A172 (cell line): ENCODE results near the gene INPP4A. TPM values are rescaled to one million over a fixed set of nuclear protein-coding genes. Genes with fewer than 3 reads are reported as not detected.
A peak's percentile ranks its signal among the peaks of the same experiment; 100 is the strongest.
"Not testable (repeated sequence)": the region's sequence is repeated elsewhere in the genome, so short reads cannot be mapped to it uniquely, and the experiment has no call there.

ENCODE experiments used
- DNase-seq: peaks from one replicate; pipeline ENCODE4 v3.0.0-alpha.2; 2015; ENCODE audit warnings: low spot score
- total RNA-seq: library from RNA; depleted of rRNA; stranded (reverse); fragments of >200 nt; shearing (Covaris generic); gene quantifications from 2 replicates; pipeline ENCODE4 v1.2.3, GENCODE V29; 2014; rRNA removed

Gene INPP4A
- total RNA-seq, result 19.7 and 22.0 TPM in 2 replicates

DNA sequence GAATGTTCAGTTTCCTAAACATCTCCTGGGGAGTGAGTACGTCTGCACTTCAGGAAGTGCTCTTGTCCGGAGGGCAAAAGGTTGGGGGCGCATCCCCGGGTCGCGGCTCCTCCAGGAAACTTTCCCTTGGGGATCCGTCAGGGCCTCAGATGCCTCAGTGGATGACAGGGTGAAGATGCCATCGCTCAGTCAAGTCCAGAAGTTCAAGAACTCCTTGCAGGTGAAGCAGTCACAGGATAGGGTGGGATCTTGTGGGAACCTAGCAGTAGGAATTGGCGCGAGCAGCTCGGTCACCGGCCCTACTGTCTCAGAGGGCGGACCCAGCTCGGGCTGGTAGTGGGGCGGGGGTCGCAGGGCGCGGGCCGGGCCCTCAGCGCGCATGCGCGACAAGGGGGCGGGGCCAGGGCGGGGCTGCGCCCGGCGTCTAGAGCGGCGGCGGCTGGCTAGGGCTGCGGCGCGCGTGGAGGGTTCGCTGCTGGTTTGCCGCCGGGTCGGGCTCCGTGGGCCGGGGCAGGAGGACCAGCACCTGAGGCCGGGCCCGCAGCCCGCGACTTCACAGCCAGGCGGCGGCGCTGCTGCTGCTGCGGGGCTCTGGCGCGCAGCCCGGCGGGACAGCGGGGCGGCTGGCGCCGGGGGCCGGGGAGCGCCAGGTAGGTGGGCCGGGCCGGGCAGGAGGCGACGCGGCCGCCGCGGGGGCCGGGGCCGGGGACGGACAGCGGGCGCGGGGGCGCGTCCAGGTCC is at the start of gene INPP4A:
Gene INPP4A (plus strand): TSS at position 423 of the 741 bp plus-strand sequence. CDS start 75,191 bp downstream, outside the sequence.
- DNase-seq, result peak; percentile 45

DNA sequence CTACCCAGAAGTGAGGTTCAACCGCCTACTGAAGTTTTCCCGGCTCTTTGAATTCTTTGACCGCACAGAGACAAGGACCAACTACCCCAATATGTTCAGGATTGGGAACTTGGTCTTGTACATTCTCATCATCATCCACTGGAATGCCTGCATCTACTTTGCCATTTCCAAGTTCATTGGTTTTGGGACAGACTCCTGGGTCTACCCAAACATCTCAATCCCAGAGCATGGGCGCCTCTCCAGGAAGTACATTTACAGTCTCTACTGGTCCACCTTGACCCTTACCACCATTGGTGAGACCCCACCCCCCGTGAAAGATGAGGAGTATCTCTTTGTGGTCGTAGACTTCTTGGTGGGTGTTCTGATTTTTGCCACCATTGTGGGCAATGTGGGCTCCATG is 48.7 kb upstream of the INPP4A start:
- DNase-seq, result no peak

DNA sequence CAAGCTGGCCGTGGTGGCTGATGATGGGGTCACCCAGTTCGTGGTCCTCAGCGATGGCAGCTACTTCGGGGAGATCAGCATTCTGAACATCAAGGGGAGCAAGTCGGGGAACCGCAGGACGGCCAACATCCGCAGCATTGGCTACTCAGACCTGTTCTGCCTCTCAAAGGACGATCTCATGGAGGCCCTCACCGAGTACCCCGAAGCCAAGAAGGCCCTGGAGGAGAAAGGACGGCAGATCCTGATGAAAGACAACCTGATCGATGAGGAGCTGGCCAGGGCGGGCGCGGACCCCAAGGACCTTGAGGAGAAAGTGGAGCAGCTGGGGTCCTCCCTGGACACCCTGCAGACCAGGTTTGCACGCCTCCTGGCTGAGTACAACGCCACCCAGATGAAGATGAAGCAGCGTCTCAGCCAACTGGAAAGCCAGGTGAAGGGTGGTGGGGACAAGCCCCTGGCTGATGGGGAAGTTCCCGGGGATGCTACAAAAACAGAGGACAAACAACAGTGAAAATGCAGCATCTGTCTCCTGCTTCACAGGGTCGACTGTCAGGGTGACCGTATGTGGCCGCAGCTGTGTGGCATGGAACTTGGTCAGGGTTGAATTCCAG is 47.8 kb upstream of the INPP4A start:
- DNase-seq, result no peak

DNA sequence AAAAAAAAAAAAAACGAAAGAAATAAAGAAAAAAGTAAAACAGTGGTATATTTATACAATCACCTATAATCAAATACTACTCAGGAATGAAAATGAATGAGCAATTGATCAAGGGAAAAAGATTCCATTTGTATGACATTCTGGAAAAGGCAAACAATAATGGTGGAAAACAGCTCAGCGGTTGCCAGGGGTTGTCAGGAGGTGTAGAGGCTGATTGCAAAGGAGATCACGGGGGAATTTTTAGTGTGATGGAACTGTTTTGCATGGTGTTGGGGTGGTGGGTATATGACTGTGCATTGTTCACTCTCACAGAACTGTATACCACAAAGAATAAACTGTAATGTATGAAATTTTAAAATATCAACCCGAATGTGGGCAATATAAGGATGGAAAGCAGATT is 45.5 kb upstream of the INPP4A start:
- no peak for DNase-seq

DNA sequence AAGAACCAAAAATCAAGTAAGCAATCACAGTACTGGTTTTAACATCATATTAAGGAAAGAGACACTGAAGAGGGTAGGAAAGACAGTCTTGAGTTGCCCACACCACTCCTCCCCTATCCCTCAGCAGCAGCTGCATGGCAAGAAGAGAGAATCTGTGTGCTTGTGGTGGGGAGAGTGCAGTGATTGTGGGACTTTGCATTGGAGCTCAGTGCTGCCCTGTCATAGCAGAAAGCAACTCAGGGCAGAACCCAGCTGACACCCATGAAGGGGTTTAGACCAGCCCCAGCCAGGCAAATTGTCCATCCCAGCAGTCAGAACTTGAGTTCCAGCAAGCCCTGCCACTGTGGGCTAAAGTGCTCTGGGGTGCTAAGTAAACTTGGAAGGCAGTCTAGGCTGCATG is 40.8 kb upstream of the INPP4A start:
- DNase-seq, result no peak

DNA sequence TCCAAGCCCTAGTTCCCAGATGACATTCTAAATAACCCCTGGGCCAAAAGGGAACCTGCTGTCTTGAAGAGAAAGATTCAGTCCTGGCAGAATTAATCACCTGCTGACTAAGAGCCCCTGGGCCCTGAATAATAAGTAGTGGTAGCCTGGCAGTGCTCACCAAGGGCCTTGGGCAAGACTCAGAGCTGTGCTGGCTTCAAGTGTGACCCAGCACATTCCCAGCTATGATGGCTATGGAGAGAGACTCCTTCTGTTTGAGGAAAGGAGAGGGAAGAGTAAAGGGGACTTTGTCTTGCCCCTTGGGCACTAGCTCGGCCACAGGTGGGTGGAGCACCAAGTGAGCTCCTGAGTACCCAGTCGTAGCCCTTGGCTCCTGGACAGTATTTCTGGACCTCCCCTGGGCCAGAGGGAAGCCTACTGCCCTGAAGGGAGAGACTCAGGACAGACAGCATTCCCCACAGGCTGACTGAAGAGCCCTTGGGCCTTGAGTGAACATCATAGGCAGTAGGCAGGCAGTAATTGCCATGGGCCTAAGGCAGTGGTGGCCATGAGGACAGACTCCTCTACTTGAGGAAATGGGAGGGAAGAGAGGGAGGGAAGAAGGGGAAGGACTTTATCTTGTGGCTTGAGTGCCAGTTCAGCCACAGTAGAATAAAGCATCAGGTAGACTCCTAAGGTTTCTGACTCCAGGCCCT is 40.0 kb upstream of the INPP4A start:
- no peak for DNase-seq

DNA sequence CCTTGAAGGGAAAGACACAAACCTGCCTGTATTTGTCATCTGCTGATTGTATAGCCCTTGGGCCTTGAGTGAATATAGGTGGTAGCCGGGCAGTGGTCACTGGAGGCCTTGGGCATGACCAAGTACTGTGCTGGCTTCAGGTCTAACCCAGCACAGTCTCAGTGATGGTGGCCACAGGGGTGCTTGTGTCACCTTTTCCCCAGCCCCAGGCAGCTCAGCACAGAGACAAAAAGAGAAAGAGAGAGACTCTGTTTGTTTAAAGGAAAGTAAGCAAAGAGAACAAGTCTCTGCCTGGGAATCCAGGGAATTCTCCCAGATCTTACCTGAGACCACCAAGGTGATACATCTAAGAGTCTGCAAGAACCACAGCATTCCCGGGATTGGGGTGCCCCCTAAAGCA is 39.4 kb upstream of the INPP4A start:
- no peak for DNase-seq

DNA sequence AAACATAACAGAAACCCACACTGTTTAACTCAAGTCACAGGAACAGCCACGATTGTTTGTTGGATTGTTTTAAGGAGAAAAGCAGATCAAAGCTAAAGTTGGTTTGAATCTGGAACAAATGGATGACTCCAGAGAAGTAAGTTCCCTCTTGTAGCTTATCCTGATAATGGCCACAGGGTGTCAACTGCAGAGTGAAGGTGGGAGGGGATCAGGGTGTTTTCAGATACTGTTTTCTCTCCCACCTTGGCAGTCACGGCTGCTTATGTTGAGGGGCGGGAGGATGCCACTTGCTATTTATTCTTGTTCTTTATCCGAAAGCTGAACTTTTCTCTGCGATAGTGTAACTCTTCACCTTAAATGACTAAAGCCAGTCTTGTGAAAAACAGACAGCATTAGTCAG is 36.5 kb upstream of the INPP4A start:
- no peak for DNase-seq

DNA sequence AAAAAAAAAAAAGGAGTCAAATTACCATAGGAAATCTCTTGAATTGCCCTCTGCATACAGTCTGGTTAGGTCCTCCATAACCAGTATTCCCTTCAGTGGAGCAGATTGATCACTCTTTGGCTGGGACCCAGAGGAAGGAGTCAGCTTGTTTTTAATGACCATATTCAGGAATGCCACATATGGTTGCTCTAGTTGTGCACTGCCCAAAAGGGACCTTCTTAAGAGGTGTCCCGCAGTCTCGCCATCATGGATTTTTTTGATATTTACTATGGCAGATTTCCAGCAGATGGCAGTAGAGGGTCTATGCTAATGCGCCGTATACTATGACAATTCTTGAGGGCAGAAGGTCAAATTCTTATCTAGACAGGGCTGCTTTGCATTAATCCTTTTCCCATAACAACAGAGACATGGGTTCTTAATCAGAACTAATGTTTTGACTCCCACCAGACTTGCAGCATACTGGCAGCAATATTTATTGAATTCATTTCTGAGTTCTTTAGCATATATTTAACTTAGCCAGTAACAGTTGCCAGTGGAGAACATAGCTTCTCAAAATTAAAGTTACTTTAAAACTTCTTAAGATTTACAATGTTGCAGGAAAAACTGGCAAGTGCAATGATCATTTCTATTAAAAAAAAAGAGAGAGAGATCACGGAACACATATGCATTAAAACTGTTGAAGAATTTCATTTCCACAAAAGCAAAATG is 31.8 kb upstream of the INPP4A start:
- DNase-seq, result peak; percentile 67

DNA sequence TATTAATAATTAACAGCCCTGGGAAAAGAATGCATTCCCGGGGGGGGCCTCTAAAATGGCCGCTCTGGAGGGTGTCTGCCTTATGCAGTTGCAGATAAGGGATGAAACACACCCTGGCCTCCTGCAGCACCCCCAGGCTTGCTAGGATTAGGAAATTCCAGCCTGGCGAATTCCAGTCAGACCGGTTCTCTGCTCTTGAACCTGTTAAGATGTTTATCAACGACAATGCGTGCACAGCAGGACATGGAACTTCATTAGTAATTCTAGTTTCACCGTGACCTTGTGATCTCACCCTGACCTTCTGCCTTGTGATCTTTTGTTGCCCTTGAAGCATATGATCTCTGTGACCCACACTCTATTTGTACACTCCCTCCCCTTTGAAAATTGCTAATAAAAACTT is 30.4 kb upstream of the INPP4A start:
- not testable (repeated sequence) for DNase-seq

DNA sequence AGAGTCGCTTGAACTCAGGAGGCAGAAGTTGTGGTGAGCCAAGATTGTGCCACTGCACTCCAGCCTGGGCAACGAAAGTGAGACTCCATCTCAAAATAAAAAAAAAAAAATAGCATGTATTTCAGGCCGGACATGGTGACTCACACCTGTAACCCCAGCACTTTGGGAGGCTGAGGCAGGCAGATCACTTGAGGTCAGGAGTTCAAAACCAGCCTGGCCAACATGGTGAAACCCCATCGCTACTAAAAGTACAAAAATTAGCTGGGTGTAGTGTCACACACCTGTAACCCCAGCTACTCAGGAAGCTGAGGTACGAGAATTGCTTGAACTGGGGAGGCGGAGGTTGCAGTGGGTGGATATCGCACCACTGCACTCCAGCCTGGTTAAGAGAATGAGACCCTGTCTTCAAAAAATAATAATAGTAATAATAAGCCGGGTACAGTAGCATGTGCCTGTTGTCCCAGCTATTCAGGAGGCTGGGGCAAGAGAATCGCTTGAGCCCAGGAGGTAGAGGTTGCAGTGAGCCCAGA is 28.9 kb upstream of the INPP4A start:
- DNase-seq, result not testable (repeated sequence)

DNA sequence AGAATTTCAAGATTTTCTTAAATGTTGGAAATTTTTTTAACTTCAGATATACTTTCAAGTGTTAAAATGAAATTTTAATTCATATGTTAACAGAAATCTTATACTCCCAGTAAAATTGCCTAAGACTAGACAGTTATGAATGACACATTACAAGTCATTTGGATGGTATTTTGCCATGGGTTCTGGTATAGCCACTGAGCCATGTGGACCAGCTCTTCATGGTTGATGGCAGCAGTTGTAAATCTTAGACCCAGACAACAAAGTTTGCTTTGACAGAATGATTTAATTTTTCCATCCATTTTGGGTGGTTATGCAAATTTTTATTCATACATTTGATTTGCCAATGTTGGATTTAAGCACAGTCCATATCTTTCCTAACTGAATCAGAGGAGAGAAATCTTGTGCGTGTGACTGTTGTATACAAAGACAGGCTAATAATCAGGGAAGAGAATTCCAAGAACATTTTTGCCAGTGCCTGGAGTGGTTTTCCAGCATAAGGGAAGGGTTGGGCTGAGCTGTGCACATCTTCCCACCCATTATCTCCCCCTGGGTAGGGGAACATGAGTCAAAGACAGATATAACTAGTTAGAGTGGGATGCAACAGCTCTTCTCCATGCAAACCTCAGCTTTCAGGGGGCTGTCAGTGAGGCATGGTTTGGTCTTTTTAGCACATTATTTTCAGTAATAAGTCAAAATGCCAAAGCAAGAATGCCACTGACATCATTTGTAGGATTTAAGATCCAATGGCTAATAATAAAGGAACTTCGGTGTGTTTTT is 28.1 kb upstream of the INPP4A start:
- no peak for DNase-seq

DNA sequence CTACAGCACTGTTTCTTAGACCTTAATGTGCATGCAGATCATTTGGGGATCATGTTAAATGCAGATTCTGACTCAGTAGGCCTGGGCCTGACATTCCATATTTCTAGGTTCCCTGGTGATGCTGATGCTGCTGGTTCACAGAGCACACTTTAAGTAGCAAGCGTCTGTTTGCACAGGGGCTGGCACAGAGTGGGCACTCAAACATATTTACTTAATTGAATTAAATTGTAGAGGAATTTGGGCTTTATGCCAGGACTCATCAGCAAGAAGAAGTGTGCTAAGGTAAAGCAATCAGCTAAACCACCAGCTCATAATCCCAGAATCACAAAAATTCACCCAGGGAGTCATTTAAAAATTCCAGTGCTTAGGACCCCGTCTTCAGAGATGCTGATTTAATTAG is 25.1 kb upstream of the INPP4A start:
- no peak for DNase-seq

DNA sequence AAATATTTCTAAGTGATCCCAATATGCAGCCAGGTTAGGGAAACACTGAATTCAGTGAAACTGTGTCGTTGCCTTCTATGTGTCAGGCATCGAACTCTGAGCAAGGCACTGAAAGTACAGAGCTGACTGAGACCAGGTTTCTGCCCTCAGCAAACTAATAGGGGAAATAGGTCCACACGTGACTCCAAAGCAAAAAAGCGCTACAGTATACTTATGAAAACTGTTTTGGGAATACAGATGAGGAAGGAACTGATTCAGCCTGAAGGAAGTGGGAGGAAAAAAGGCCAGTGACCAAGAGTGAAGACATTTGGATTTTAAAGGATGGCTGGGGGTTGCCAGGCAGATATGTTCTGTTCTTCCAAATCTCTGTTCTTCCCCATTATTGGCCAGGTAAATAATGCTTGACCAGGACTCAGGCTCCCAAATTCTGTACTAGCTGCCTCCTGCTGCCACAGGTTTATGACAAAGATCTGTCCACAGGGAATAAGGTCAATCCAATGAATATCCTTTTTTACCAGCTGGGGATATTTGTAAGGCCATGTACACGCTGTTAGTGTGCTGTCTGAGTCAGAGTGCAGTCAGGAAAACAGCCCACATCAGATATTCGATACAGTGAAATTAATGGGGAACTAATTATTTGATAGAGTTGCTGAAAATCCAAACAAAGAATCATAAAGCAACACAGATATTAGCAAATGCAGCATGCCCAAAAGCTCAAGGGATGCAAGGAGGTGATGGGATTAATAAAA is 24.5 kb upstream of the INPP4A start:
- DNase-seq, result no peak

DNA sequence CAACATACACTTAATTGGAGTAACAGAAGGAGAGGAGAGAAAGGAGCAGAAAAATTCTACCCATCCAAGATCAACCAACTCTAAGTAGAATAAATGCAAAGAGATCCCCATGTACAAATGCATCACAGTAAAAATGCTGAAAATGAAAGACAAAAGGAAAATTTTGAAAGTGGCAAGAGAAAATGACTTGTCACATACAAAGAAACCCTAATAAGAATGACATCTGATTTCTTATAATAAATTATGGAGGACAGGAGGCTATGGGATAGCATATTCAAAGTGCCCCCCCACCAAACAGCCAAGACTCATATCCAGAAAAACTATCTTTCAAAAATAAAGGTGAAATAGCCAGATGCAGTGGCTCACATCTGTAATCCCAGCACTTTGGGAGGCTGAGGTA is 22.2 kb upstream of the INPP4A start:
- no peak for DNase-seq

DNA sequence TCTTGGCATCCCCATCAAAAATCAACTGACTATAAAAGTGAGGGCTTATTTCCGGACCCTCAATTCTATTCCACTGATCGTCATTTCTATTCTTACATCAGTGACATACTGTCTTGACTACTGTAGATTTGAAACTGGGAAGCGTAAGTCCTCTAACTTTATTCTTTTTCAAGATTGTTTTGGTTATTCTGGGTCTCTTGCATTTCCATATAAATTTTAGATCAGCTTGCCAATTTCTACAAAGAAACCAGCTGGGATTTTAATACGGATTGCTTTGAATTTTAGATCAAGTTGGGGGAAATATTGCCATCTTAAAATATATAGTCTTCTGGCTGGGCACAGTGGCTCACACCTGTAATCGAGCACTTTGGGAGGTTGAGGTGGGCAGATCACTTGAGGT is 17.9 kb upstream of the INPP4A start:
- DNase-seq, result no peak

DNA sequence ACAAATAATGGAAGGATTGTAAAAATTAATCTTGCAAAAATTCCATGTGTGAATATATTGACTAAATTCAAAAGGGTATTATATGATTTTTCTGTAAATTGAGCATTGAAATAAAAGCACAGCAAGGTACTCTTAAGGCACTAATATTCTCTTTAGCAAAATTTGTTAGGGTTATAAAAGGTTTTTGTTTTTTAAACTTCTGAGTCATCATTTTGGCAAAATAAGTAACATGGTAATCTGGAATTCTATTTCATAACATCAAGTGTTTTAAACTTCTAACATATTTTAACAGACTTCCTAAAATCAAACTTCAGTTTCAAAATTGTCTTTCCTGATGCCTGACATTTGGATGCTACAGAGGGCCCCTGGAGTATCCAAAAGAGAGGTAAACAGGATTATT is 12.5 kb upstream of the INPP4A start:
- no peak for DNase-seq

DNA sequence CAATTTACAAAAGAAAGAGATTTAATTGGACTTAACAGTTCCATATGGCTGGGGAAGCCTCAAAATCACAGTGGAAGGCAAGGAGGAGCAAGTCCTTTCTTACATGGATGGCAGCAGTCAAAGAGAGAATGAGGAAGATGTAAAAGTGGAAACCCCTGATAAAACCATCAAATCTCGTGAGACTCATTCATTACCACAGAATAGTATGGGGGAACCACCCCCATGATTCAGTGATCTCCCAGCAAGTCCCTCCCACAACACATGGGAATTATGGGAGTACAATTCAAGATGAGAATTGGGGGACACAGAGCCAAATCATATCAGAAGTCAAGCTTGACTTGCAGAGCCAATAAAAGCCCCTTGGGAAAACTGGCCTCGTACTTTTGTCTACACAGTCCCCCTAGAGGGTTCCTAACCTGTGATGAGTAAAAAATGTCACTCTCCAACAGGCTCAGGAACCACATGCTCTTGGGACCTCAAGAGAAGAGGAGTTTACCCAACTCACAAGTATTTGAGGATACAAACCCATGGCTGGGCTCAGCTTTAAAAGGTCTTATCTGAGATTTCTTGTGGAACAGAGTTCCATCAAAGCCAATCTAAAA is 11.2 kb upstream of the INPP4A start:
- no peak for DNase-seq

DNA sequence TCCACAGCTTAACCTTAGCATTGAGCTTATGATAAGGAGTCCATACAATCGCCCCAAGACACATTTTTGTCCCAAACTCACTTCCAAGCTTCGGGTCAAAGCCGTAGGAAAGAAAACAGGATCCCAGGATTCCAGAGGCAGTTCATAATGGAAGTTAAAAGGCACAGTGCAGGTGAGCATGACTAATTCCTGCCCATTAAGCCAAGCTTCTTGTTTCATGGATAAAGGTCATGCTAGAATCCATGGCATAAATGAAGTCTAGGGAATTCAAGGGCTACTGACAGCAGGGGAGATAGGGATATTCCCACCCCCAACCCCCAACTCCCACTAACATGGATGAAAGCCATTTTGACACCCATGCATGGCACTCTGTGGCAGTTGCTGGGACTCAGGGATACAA is 10.2 kb upstream of the INPP4A start:
- DNase-seq, result no peak

DNA sequence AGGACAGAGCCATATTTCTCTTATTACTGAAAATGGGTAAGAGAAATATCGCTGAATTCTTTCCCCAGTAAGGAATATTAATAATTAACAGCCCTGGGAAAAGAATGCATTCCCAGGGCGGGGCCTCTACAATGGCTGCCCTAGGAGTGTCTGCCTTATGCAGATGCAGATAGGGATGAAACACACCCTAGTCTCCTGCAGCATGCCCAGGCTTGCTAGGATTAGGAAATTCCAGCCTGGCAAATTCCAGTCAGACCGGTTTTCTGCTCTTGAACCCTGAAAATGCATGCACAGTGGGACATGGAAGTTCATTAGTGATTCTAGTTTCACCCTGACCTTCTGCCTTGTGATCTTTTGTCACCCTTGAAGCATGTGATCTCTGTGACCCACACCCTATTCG is 9.0 kb upstream of the INPP4A start:
- not testable (repeated sequence) for DNase-seq
